Trophoblast cell (in vitro differentiated cells and primary cell): ENCODE results near the gene AGTPBP1.

Experiments used
- DNase-seq, 2 donors: peaks; one replicate each; pipeline ENCODE4 v3.0.0-alpha.2; 2016
- H2AFZ ChIP-seq: 2 replicates; pipeline ENCODE4 v1.6.1; 2013; ENCODE audit warnings: low read length, moderate library complexity, mild to moderate bottlenecking; ENCODE audit not compliant: insufficient read depth, poor library complexity
- H2AK5ac ChIP-seq: 2 replicates; pipeline ENCODE4 v1.6.1; 2013; ENCODE audit warnings: mild to moderate bottlenecking, low read length
- H2BK120ac ChIP-seq: 2 replicates; pipeline ENCODE4 v1.6.1; 2013; ENCODE audit warnings: low read length, mild to moderate bottlenecking, moderate library complexity; ENCODE audit not compliant: insufficient read depth, poor library complexity
- H2BK12ac ChIP-seq: 2 replicates; pipeline ENCODE4 v1.6.1; 2013; ENCODE audit warnings: mild to moderate bottlenecking, low read length, moderate library complexity
- H2BK5ac ChIP-seq: 2 replicates; pipeline ENCODE4 v1.6.1; 2013; ENCODE audit warnings: low read length, low read depth, moderate library complexity, mild to moderate bottlenecking; ENCODE audit not compliant: poor library complexity
- H3K14ac ChIP-seq: 2 replicates; pipeline ENCODE4 v1.6.1; 2013; ENCODE audit warnings: mild to moderate bottlenecking, low read length
- H3K18ac ChIP-seq: 2 replicates; pipeline ENCODE4 v1.6.1; 2013; ENCODE audit warnings: mild to moderate bottlenecking, low read length
- H3K23ac ChIP-seq: 2 replicates; pipeline ENCODE4 v1.6.1; 2013; ENCODE audit warnings: low read length
- H3K27ac ChIP-seq: 2 replicates; pipeline ENCODE4 v1.5.1; 2013; ENCODE audit warnings: low read depth, mild to moderate bottlenecking, inconsistent platforms, low read length, moderate library complexity
- H3K27me3 ChIP-seq: 2 replicates; pipeline ENCODE4 v1.6.1; 2013; ENCODE audit warnings: inconsistent platforms, mild to moderate bottlenecking, low read length, moderate library complexity; ENCODE audit not compliant: insufficient read depth
- H3K36me3 ChIP-seq, 2 experiments: 1 replicate in 1 of 2; 2 replicates in 1 of 2; pipeline ENCODE4 v1.6.1; 2013; ENCODE audit warnings: low read length in 2 of 2, mild to moderate bottlenecking in 2 of 2, moderate library complexity in 1 of 2; ENCODE audit not compliant: insufficient read depth in 2 of 2, control insufficient read depth in 1 of 2
- H3K4ac ChIP-seq: 2 replicates; pipeline ENCODE4 v1.6.1; 2013; ENCODE audit warnings: low read depth, mild to moderate bottlenecking, low read length, moderate library complexity
- H3K4me1 ChIP-seq, 2 experiments: 1 replicate in 1 of 2; 2 replicates in 1 of 2; pipeline ENCODE4 v1.6.1; 2013; ENCODE audit warnings: low read length in 2 of 2, mild to moderate bottlenecking in 2 of 2, moderate library complexity in 1 of 2; ENCODE audit not compliant: insufficient read depth in 2 of 2, control insufficient read depth in 1 of 2
- H3K4me2 ChIP-seq: 2 replicates; pipeline ENCODE4 v1.6.1; 2013; ENCODE audit warnings: inconsistent platforms, mild to moderate bottlenecking, low read length, moderate library complexity
- H3K4me3 ChIP-seq: 2 replicates; pipeline ENCODE4 v1.5.1; 2013; ENCODE audit warnings: mild to moderate bottlenecking, low read depth, low read length, inconsistent platforms
- H3K79me1 ChIP-seq: one replicate; pipeline ENCODE4 v1.6.1; 2013; ENCODE audit warnings: low read length
- H3K79me2 ChIP-seq: 2 replicates; pipeline ENCODE4 v1.6.1; 2013; ENCODE audit warnings: low read length, mild to moderate bottlenecking; ENCODE audit not compliant: control insufficient read depth, insufficient read depth, poor library complexity
- H3K9ac ChIP-seq: 2 replicates; pipeline ENCODE4 v1.6.1; 2013; ENCODE audit warnings: mild to moderate bottlenecking, low read length
- H3K9me3 ChIP-seq: 2 replicates; pipeline ENCODE4 v1.6.1; 2013; ENCODE audit warnings: low read depth, mild to moderate bottlenecking, control low read depth, inconsistent platforms, low read length; ENCODE audit not compliant: insufficient read depth
- H4K12ac ChIP-seq: 2 replicates; pipeline ENCODE4 v1.6.1; 2013; ENCODE audit warnings: low read depth, mild to moderate bottlenecking, low read length, moderate library complexity
- H4K8ac ChIP-seq: 2 replicates; pipeline ENCODE4 v1.6.1; 2013; ENCODE audit warnings: low read depth, mild to moderate bottlenecking, low read length, moderate library complexity
- H4K91ac ChIP-seq: one replicate; pipeline ENCODE4 v1.6.1; 2013; ENCODE audit warnings: low read depth, mild to moderate bottlenecking, low read length, moderate library complexity
- WGBS: extraction: QIAGEN DNeasy Blood & Tissue Kit; methylation state at CpG from one replicate; pipeline ENCODE4 v1.1.7; 2013; ENCODE audit warnings: missing lambda C conversion rate; ENCODE audit not compliant: insufficient read length, insufficient coverage; ENCODE audit errors: extremely low coverage; 5-methylcytosine and 5-hydroxymethylcytosine counted together

The AGTPBP1 gene

GRCh38 chr9:85702726-85703289 is 38.9 kb downstream of the AGTPBP1 start:
- Histone ChIP-seq H3K9ac (no peak overlapping the region), H3K4me2 (no peak overlapping the region), H3K27me3 (no peaks in the 10 kb centered on the region), H3K18ac (no peak overlapping the region), H3K14ac (no peak overlapping the region), H3K79me2 (no peaks in the 10 kb centered on the region), H3K4me3 (no peak overlapping the region), H3K4me1 (no peaks in the 10 kb centered on the region), H2AK5ac (no peak overlapping the region), H3K9me3 (no peaks in the 10 kb centered on the region), H2BK120ac (no peak overlapping the region), H3K4ac (no peak overlapping the region), H4K8ac (no peak overlapping the region), H2BK12ac (no peak overlapping the region), H4K91ac (no peak overlapping the region), H3K79me1 (no peaks in the 10 kb centered on the region), H3K23ac (no peak overlapping the region), H2AFZ (no peak overlapping the region), H4K12ac (no peak overlapping the region), H3K36me3 (no peaks in the 10 kb centered on the region), H3K27ac (no peak overlapping the region), H2BK5ac (no peak overlapping the region)
- no peak for DNase-seq

- H3K9ac ChIP-seq = no peak overlapping the region
Observed at GRCh38 chr9:85702191-85702590, 39.6 kb downstream of the AGTPBP1 start.

GRCh38 chr9:85700330-85700729 is 41.4 kb downstream of the AGTPBP1 start:
- DNase-seq = no peak
- WGBS = no CpG with 5 or more reads among the region's 2 CpGs
- no peak overlapping the region for H2AK5ac ChIP-seq
- H3K79me2 ChIP-seq = no peaks in the 10 kb centered on the region
- H3K9me3 ChIP-seq = no peaks in the 10 kb centered on the region
- no peak overlapping the region for H3K4me3 ChIP-seq
- H4K8ac ChIP-seq = no peak overlapping the region
- H2AFZ ChIP-seq = no peak overlapping the region
- H3K4me2 ChIP-seq = no peak overlapping the region
- no peak overlapping the region for H2BK5ac ChIP-seq
- no peak overlapping the region for H4K91ac ChIP-seq
- H3K27ac ChIP-seq = no peak overlapping the region
- H3K36me3 ChIP-seq = no peaks in the 10 kb centered on the region
- no peaks in the 10 kb centered on the region for H3K4me1 ChIP-seq
- no peak overlapping the region for H4K12ac ChIP-seq
- no peak overlapping the region for H2BK120ac ChIP-seq
- H3K4ac ChIP-seq = no peak overlapping the region
- no peak overlapping the region for H3K18ac ChIP-seq
- H3K23ac ChIP-seq = no peak overlapping the region
- no peak overlapping the region for H3K9ac ChIP-seq
- no peaks in the 10 kb centered on the region for H3K79me1 ChIP-seq
- no peaks in the 10 kb centered on the region for H3K27me3 ChIP-seq
- no peak overlapping the region for H2BK12ac ChIP-seq
- no peak overlapping the region for H3K14ac ChIP-seq

More at GRCh38 chr9:85702191-85702590, 39.6 kb downstream of the AGTPBP1 start:
- Histone ChIP-seq H3K18ac (no peak overlapping the region), H3K36me3 (no peaks in the 10 kb centered on the region), H3K79me1 (no peaks in the 10 kb centered on the region), H3K23ac (no peak overlapping the region), H3K4me2 (no peak overlapping the region), H2AK5ac (no peak overlapping the region), H4K91ac (no peak overlapping the region), H2BK12ac (no peak overlapping the region), H3K14ac (no peak overlapping the region), H3K79me2 (no peaks in the 10 kb centered on the region), H3K27me3 (no peaks in the 10 kb centered on the region), H3K4me1 (no peaks in the 10 kb centered on the region), H2BK5ac (no peak overlapping the region), H4K8ac (no peak overlapping the region), H3K27ac (no peak overlapping the region), H3K4me3 (no peak overlapping the region), H3K9me3 (no peaks in the 10 kb centered on the region), H4K12ac (no peak overlapping the region), H2AFZ (no peak overlapping the region), H3K4ac (no peak overlapping the region), H2BK120ac (no peak overlapping the region)
- no peak for DNase-seq

- Histone ChIP-seq H3K4me2 (no peak overlapping the region), H3K79me1 (no peaks in the 10 kb centered on the region), H3K36me3 (no peaks in the 10 kb centered on the region), H2BK120ac (no peak overlapping the region), H3K27ac (no peak overlapping the region), H2BK12ac (no peak overlapping the region), H3K4ac (no peak overlapping the region), H3K9ac (no peak overlapping the region), H3K27me3 (no peaks in the 10 kb centered on the region), H4K91ac (no peak overlapping the region), H3K4me3 (no peak overlapping the region), H3K9me3 (no peaks in the 10 kb centered on the region), H3K4me1 (no peaks in the 10 kb centered on the region), H4K12ac (no peak overlapping the region), H3K23ac (no peak overlapping the region), H3K14ac (no peak overlapping the region), H3K79me2 (no peaks in the 10 kb centered on the region), H2AK5ac (no peak overlapping the region), H4K8ac (no peak overlapping the region), H2BK5ac (no peak overlapping the region), H3K18ac (no peak overlapping the region), H2AFZ (no peak overlapping the region)
- DNase-seq = no peak
- WGBS = 100% methylated on average over 1 of the region's 2 CpGs
Observed at GRCh38 chr9:85688361-85688760, 53.4 kb downstream of the AGTPBP1 start.
